ENCODE results near the gene TRAP1.

- TF ChIP-seq POLR2A (IDR thresholded peaks at IDR 0.05; ENCODE audit: low read length) (no peak), CHD4 (IDR thresholded peaks at IDR 0.05; ENCODE audit: borderline replicate concordance) (no peak), ELK1 (IDR thresholded peaks at IDR 0.05; ENCODE audit: low read depth, low read length) (no peak), CTCF (IDR thresholded peaks at IDR 0.05) (no peak)
Measured at GRCh38 chr16:3650631-3651265, 66.6 kb downstream of the TRAP1 start.

Data from A549 (cell line).